Fibroblast of lung (primary cell): ENCODE measurements around the gene CAMKMT. TPM values are rescaled to one million over a fixed set of nuclear protein-coding genes. Genes with fewer than 3 reads are reported as not detected.

Experiments
- DNase-seq, 2 donors: peaks; one replicate each; pipeline versions ENCODE4 v3.0.0 to v3.0.0-alpha.2; 2010; ENCODE audit warnings: low read depth in 2 of 2
- H2AFZ ChIP-seq: 2 replicates; pipeline ENCODE4 v1.5.1; 2012; ENCODE audit warnings: low read length, control low read depth, inconsistent platforms
- H3K27ac ChIP-seq: 2 replicates; pipeline ENCODE4 v1.5.1; 2011; ENCODE audit warnings: low read length, control low read depth; ENCODE audit not compliant: insufficient read depth
- H3K27me3 ChIP-seq: 2 replicates; pipeline ENCODE4 v1.5.1; 2011; ENCODE audit warnings: mild to moderate bottlenecking, low read length; ENCODE audit not compliant: control insufficient read depth, insufficient read depth
- H3K36me3 ChIP-seq: 2 replicates; pipeline ENCODE4 v1.5.1; 2011; ENCODE audit warnings: low read length; ENCODE audit not compliant: control insufficient read depth, insufficient read depth
- H3K4me1 ChIP-seq: 2 replicates; pipeline ENCODE4 v1.5.1; 2011; ENCODE audit warnings: low read length; ENCODE audit not compliant: control insufficient read depth, insufficient read depth; ENCODE audit errors: extremely low read depth
- H3K4me2 ChIP-seq: 2 replicates; pipeline ENCODE4 v1.5.1; 2011; ENCODE audit warnings: low read length, control low read depth; ENCODE audit not compliant: insufficient read depth; ENCODE audit errors: extremely low read depth
- H3K4me3 ChIP-seq, 4 experiments: fragments of 200-600 bp in 1 of 4; sonication (generic) in 1 of 4; replicated peaks in 1 of 4; 2 replicates each; pipeline ENCODE4 v1.5.1; 2011 to 2016; ENCODE audit warnings: low read length in 4 of 4, low read depth in 3 of 4, mild to moderate bottlenecking in 3 of 4, control low read depth in 2 of 4, inconsistent platforms in 1 of 4, mixed read lengths in 1 of 4; ENCODE audit not compliant: insufficient read depth in 1 of 4; ENCODE audit errors: control extremely low read depth in 1 of 4
- H3K79me2 ChIP-seq: 2 replicates; pipeline ENCODE4 v1.5.1; 2012; ENCODE audit warnings: mild to moderate bottlenecking, low read length, inconsistent platforms; ENCODE audit not compliant: control insufficient read depth, insufficient read depth
- H3K9ac ChIP-seq: 2 replicates; pipeline ENCODE4 v1.5.1; 2011; ENCODE audit warnings: mild to moderate bottlenecking, low read length, control low read depth; ENCODE audit not compliant: insufficient read depth
- H3K9me3 ChIP-seq: 2 replicates; pipeline ENCODE4 v1.5.1; 2012; ENCODE audit warnings: low read depth, low read length; ENCODE audit not compliant: control insufficient read depth, insufficient read depth
- H4K20me1 ChIP-seq: 2 replicates; pipeline ENCODE4 v1.5.1; 2011; ENCODE audit warnings: low read length; ENCODE audit not compliant: control insufficient read depth, insufficient read depth; ENCODE audit errors: extremely low read depth
- CTCF ChIP-seq, 2 donors: IDR thresholded peaks in 1 of 2; conservative IDR thresholded peaks in 1 of 2; 1 replicate in 1 of 2; 2 replicates in 1 of 2; pipeline ENCODE4 v1.5.1; 2011 to 2012; ENCODE audit warnings: low read length in 2 of 2, control low read depth in 1 of 2, inconsistent platforms in 1 of 2, low read depth in 1 of 2, mild to moderate bottlenecking in 1 of 2
- EZH2 ChIP-seq: IDR thresholded peaks from 2 replicates; pipeline ENCODE4 v1.5.1; 2012; ENCODE audit warnings: low read length, control low read depth, mild to moderate bottlenecking; ENCODE audit errors: missing control alignments
- polyA plus RNA-seq, 2 donors: library from polyadenylated mRNA; depleted of rRNA in 1 of 2; stranded (reverse) in 1 of 2; unstranded in 1 of 2; fragments of >200 nt; gene quantifications; 2 replicates each; pipeline ENCODE4 v1.2.1, GENCODE V29; 2011 to 2012; ENCODE audit warnings: missing spikeins in 1 of 2
- total RNA-seq: library from RNA; depleted of rRNA; stranded (reverse); fragments of >200 nt; gene quantifications from 2 replicates; pipeline ENCODE4 v1.2.1, GENCODE V29; 2014

The CAMKMT gene
- total and polyA plus RNA-seq, 2 donors (not counting 1 experiment from before 2014, with no cell fraction given): 7.9 to 11.6 TPM

- no peak overlapping the region for H2AFZ ChIP-seq
- no peak overlapping the region for H3K4me3 ChIP-seq
- TF ChIP-seq CTCF (conservative IDR thresholded peaks at IDR 0.05 in 1 of 2, IDR thresholded peaks at IDR 0.05 in 1 of 2; ENCODE audit: low read depth in 1 of 2, low read length in 2 of 2): no peak
- no peak overlapping the region for H3K4me2 ChIP-seq
- no peak for DNase-seq
- H3K4me1 ChIP-seq: no peaks in the 10 kb centered on the region
- H3K9me3 ChIP-seq: no peaks in the 10 kb centered on the region
- no peak overlapping the region for H3K27ac ChIP-seq
- no peaks in the 10 kb centered on the region for H3K79me2 ChIP-seq
- H4K20me1 ChIP-seq: no peaks in the 10 kb centered on the region
- no peak overlapping the region for H3K9ac ChIP-seq
- peaks cover 41% of the 10 kb centered on the region for H3K27me3 ChIP-seq
- no peaks in the 10 kb centered on the region for H3K36me3 ChIP-seq
These were observed 437.4 kb downstream of the CAMKMT start for GRCh38 chr2:44799105-44799504.

GRCh38 chr2:44799754-44800153 is 438.0 kb downstream of the CAMKMT start:
- Histone ChIP-seq H3K9me3 (no peaks in the 10 kb centered on the region), H2AFZ (no peak overlapping the region), H3K4me1 (no peaks in the 10 kb centered on the region), H3K4me2 (no peak overlapping the region), H3K27me3 (peaks cover 47% of the 10 kb centered on the region), H4K20me1 (no peaks in the 10 kb centered on the region), H3K79me2 (no peaks in the 10 kb centered on the region), H3K4me3 (no peak overlapping the region), H3K9ac (no peak overlapping the region), H3K36me3 (no peaks in the 10 kb centered on the region), H3K27ac (no peak overlapping the region)
- DNase-seq: no peak
- TF ChIP-seq EZH2: no peak
- TF ChIP-seq CTCF (conservative IDR thresholded peaks at IDR 0.05 in 1 of 2, IDR thresholded peaks at IDR 0.05 in 1 of 2; ENCODE audit: low read depth in 1 of 2, low read length in 2 of 2): no peak

DNA sequence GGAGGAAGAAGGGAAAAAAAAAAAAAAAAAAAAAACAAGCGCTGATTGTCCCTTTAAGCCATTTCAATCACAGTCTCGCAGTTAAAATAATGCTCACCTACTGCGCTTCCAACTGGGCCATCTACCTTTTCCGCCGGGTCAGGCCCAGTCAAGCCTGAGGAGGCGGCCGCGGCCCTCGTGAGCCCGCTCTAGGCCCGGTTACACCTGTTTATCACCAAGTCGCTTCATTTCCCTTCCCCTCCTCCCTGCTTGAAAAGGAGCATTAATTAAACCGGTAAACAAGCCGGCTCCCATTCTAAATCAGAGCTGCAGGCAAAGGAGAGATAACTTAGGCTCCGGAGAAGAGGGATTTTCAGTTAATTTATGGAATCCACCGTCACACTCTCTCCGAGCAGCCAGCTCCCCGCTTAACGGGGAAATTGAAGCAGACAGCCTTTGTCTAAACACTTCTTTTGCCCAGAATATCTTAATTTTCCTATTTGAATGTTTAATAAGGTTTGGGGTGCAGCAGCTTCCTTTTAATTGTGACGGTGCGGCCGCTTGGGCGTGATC is 439.6 kb downstream of the CAMKMT start:
- no peak overlapping the region for H3K9ac ChIP-seq
- H3K27me3 ChIP-seq: peaks cover 63% of the 10 kb centered on the region
- H3K79me2 ChIP-seq: no peaks in the 10 kb centered on the region
- H3K27ac ChIP-seq: no peak overlapping the region
- no peaks in the 10 kb centered on the region for H3K36me3 ChIP-seq
- no peaks in the 10 kb centered on the region for H3K4me1 ChIP-seq
- H4K20me1 ChIP-seq: no peaks in the 10 kb centered on the region
- DNase-seq: no peak
- TF ChIP-seq EZH2 (no peak), CTCF (conservative IDR thresholded peaks at IDR 0.05 in 1 of 2, IDR thresholded peaks at IDR 0.05 in 1 of 2; ENCODE audit: low read depth in 1 of 2, low read length in 2 of 2) (no peak)
- no peak overlapping the region for H3K4me2 ChIP-seq
- no peak overlapping the region for H2AFZ ChIP-seq
- H3K9me3 ChIP-seq: no peaks in the 10 kb centered on the region
- no peak overlapping the region for H3K4me3 ChIP-seq
